Uterus (tissue), 2 donors: ENCODE results near the gene MAMDC2.

Experiments used
- POLR2A ChIP-seq, 2 donors: fragments of 450-650 bp; IDR thresholded peaks; one replicate each; pipeline ENCODE4 v1.6.1; 2016; ENCODE audit warnings: antibody characterized with exemption in 2 of 2, mild to moderate bottlenecking in 1 of 2, moderate library complexity in 1 of 2
- TF ChIP-seq, protein P1 (sequence below), 4 experiments: fragments of 200-600 bp in 2 of 4; fragments of 450-650 bp in 2 of 4; sonication (generic) in 2 of 4; IDR thresholded peaks; one replicate each; pipeline ENCODE4 v1.5.1; 2016 to 2019; ENCODE audit warnings: antibody characterized with exemption in 4 of 4, mild to moderate bottlenecking in 2 of 4, moderate library complexity in 1 of 4

DNA sequence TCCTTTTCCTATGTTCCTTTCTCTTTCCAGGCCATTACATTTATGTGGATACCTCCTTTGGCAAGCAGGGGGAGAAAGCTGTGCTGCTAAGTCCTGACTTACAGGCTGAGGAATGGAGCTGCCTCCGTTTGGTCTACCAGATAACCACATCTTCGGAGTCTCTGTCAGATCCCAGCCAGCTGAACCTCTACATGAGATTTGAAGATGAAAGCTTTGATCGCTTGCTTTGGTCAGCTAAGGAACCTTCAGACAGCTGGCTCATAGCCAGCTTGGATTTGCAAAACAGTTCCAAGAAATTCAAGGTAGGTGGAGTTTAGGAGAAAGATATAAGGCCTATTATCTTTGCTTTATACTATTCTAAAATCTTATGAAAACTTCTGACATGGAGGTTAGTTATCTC is 64.5 kb downstream of the MAMDC2 start:
- TF ChIP-seq POLR2A (IDR thresholded peaks at IDR 0.05): no peak
- TF ChIP-seq, protein P1, sequence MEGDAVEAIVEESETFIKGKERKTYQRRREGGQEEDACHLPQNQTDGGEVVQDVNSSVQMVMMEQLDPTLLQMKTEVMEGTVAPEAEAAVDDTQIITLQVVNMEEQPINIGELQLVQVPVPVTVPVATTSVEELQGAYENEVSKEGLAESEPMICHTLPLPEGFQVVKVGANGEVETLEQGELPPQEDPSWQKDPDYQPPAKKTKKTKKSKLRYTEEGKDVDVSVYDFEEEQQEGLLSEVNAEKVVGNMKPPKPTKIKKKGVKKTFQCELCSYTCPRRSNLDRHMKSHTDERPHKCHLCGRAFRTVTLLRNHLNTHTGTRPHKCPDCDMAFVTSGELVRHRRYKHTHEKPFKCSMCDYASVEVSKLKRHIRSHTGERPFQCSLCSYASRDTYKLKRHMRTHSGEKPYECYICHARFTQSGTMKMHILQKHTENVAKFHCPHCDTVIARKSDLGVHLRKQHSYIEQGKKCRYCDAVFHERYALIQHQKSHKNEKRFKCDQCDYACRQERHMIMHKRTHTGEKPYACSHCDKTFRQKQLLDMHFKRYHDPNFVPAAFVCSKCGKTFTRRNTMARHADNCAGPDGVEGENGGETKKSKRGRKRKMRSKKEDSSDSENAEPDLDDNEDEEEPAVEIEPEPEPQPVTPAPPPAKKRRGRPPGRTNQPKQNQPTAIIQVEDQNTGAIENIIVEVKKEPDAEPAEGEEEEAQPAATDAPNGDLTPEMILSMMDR (IDR thresholded peaks at IDR 0.05): no peak
